NCI-H446 treated with DMSO at 0.1 percent for 48 hours (cell line): Measurements from ENCODE around the gene LMX1B.
"Not testable (repeated sequence)": the region's sequence is repeated elsewhere in the genome, so short reads cannot be mapped to it uniquely, and the experiment has no call there.

Experiments
- DNase-seq: peaks from one replicate; lab custom pipeline; 2025; lab: John Stamatoyannopoulos, UW

Gene LMX1B

DNA sequence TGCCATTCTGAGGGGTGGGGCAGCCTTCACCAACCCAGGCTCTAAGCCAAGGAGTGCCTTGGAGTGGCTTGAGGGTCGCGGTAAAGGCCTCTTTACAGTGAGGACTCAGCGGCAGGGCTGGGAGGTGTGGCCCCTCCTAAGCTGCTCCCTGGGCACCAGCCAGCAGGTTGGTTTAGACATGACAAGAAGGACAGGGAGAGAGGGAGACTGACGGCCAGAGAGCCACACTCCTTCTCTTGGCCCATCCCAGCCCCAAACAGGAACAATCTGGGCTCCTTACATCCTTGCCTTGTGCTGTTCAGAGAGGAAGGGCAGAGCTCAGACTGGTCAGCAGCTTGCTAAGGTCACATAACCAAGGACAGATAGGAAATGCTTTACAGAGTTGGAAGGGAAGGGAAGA is 94.5 kb downstream of the LMX1B start:
- DNase-seq: no peak

DNA sequence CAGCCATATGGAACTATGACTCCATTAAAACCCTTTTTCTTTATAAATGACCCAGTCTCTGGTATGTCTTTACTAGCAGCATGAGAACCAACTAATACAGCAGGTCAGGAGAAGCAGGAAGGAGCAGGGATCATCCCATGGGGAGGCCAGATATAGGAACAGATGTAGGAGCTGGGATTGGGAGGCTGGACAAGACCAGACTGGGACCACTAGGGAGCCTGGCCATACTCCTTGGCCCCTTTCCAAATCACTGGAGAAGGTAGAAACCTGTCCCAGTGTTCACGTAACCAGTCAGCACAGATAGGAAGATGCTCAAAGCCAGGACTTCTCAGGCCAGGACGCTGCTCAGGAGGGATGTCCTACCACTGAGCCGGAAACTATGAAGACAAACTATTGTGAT is 95.5 kb downstream of the LMX1B start:
- DNase-seq: no peak

DNA sequence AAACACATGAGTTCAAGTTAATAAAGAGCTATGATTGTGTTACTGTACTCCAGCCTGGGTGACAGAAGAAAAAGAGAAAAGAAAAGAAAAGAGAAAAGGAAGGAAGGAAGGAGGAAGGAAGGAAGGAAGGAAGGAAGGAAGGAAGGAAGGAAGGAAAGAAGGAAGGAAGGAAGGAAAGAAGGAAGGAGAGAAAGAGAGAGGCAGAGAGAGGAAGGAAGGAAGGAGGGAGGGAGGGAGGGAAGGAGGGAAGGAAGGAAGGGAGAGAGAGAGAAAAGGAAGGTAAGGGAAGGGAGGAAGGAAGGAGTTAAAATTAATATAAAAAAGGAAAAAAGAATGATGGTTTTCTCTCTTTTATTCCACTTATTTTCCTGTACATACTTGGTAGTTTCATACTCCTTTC is 101.7 kb downstream of the LMX1B start:
- DNase-seq: no peak

DNA sequence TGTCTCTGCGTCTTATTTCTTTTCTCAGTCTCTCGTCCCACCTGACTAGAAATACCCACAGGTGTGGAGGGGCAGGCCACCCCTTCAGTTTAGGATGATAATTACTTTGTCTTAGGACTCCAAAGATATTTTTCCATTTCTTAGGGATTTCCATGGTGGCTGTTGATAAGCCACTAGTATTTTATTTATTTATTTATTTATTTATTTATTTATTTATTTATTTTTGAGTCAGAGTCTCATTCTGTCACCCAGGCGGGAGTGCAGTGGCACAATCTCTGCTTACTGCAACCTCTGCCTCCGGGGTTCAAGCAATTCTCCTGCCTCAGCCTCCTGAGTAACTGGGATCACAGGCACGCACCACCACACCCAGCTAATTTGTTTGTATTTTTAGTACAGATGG is 103.7 kb downstream of the LMX1B start:
- DNase-seq: not testable (repeated sequence)

DNA sequence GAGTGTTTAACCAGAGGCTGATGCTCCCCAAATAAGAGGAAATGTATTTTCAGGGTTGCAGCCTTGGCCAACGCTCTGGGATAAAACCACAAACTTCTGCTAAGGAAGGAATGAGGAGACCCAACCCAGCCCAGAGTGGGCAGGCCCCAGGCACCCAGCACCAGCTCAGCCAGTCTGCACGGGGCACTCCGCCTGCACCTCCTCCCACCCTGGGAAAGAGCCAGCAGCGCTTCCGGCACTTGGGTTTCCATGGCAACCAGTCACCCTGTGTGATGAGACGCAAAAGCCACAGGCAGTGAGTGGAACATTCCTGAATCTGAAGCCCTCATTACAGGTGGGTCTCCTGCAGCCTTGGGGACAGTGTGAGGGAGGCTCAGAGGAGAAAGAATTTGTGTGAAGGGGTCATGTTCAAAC is 105.9 kb downstream of the LMX1B start:
- no peak for DNase-seq

- no peak for DNase-seq
Measured at GRCh38 chr9:126720036-126720435, 106.3 kb downstream of the LMX1B start.

DNA sequence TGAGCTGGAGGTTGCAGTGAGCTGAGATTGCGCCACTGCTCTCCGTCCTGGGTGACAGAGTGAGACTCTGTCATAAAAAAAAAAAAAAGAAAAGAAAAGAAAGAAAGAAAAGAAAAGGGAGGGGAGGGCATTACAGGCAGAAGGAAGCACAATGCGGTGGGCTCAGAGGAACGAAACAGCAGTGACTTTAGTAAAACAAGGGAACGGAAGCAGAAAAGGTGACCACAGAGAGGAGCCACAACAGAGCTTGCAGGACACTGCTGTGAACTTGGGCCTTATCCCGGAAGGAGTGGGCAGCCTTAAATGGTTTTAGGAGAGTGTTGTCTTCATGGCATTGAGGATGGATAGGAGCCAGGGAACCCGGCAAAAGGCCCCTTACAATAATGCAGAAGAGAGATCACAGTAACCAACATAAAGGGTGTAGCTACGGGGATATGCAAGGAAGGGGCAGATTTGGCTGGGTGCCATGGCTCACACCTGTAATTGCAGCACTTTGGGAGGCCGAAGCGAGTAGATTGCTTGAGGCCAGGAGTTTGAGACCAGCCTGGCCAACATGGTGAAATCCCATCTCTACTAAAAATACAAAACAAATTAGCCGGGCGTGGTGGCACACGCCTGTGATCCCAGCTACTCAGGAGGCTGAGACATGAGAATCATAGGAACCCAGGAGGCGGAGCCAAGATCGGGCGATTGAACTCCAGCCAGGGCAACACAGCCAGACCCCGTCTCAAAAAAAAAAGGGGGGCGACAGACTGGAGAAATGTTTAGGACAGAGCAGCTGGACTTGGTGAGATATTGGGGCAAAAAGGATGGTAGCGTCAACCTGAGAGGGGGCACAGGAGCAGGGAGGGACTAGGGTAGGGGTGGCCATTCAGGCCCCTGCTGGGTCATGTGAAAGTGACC is 107.2 kb downstream of the LMX1B start:
- no peak for DNase-seq

DNA sequence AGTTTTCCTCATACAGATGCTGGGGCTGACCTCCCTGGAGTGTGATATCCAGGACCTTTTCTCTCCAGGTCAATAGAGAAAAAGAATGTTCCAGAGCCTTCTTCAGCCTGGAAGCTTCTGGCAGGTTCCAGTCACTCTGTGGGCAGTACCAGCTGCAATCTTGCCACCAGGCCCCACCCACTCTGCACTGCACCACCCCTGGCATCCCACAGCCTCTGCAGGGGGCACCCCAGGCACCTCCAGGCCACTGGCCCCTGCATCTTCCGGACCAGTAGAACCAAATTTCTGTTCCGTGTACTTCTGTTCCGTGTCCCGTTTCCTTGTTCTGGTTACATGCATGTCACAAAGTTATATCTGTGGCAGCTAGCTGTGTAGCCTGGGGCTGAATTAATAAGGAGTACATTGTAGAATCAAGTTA is 107.8 kb downstream of the LMX1B start:
- DNase-seq: no peak

DNA sequence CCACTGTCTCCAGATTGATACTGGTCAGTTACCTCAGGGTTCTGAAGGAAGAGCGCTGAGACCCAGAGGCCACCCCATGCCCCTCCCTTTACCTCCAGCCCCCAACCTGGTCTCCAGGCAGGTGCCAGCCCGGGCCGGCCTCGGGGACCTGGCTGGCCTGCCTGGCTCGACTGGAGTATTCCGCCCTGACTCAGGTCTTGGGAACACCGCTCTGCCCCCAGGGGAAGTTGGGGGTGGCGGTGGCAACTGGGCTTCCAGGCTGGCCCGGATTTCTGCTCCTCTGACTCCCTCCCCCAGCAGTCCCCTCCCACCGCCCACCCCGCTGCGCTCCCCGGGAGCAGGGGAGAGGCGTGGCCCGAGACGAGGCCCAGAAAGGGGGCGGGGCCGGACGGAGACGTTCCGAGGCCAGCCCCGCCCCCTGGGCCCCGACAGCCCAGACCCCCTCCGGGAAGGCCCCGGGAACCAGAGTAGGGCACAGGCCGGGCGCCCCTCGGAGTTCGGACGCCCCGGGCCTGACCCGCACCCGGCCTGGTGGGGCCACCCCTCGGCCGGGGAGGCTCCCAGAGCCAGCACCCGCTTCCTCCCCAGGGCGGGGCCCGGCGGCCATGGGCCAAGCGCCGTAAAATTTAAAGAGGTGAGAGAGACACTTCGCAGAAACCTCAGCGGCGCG is 108.7 kb downstream of the LMX1B start:
- no peak for DNase-seq

- no peak for DNase-seq
Measured at GRCh38 chr9:126722922-126723806, 109.4 kb downstream of the LMX1B start.

DNA sequence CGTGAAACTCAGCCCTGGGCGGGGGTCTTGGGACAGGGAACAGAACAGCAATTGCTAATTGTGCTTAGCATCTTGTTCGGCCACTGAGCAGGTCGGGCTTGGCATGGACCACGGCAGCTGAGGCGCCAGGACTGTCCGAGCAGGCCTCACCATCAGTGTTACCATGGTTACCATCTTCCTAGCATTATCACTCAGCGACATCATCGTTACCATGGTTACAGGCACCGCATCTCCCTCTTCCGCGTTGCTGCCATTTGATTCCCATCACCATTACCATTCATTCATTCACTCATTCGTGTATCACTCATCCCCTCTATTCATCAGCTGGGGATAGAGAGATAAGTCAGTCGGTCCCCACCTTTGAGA is 110.1 kb downstream of the LMX1B start:
- DNase-seq: no peak

DNA sequence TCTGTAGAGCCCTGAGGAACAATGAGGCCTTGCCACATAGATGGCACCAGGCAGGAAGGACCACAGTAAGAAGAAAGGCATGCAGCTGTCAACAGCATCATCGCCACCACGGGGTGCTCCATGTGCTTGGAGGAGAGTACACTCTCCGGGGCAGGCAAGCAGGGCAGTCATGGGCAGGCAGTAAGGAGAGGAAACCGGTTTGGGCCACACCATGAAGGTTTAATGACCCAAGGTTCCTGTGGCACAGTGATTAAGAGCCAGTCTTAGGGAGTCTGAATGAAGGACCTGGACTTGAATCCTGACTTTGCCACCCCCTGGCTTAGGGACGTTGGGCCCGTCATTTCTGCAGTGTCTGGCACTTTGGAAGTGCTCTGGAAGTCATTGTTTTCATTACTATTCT is 110.5 kb downstream of the LMX1B start:
- DNase-seq: no peak

- DNase-seq: not testable (repeated sequence)
Measured at GRCh38 chr9:126725485-126725884, 111.8 kb downstream of the LMX1B start.

GRCh38 chr9:126728210-126728609 is 114.5 kb downstream of the LMX1B start:
- DNase-seq: not testable (repeated sequence)

- not testable (repeated sequence) for DNase-seq
Measured at GRCh38 chr9:126730592-126730991, 116.9 kb downstream of the LMX1B start.

- DNase-seq: no peak
Measured at GRCh38 chr9:126733005-126733404, 119.3 kb downstream of the LMX1B start.

- DNase-seq: no peak
Measured at GRCh38 chr9:126734877-126735276, 121.1 kb downstream of the LMX1B start.

GRCh38 chr9:126735482-126735881 is 121.8 kb downstream of the LMX1B start:
- no peak for DNase-seq

DNA sequence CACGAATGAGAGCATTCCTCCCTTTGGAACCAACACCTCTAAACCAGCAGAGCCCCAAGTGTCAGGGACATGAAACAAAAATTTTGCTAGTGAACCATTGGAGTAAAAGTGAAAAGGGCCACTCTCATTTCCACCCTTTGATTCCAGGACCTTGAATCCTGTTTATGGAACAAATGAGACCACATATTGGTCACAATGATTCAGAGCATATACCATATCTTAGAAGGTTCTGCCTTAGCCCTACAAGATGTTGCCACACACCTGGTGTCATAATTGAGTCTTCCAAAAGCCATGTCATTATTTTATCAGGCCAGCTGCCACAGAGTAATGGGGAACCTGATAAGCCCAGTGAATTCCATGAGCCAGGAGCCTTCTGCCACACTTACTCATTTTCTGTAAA is 124.8 kb downstream of the LMX1B start:
- DNase-seq: no peak

DNA sequence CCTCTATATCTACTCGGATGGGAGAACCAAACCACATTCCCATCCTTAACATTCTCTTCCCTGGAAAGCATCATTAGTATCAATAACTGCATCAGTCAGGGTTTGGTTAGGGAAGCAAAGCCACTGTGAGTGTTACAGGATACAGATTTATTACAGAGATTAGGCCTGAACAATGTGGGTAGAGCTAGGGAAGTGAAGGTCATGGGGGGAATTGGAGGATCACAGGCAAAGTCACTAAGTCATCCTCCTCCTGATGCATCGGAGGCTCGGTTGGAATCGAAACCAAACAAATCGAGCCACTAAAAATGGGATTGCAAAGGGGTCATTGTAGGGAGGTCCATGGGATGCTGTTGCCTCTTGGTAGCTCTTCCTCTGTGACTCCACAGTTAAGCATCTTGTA is 129.3 kb downstream of the LMX1B start:
- DNase-seq: no peak

GRCh38 chr9:126745574-126746411 is 132.1 kb downstream of the LMX1B start:
- no peak for DNase-seq
